Eye (tissue), 1 donor: ENCODE results near the gene TEKTIP1.

ENCODE experiments used
- DNase-seq: peaks from one replicate; pipeline ENCODE4 v3.0.0-alpha.2; 2015

TEKTIP1 gene

GRCh38 chr19:3586707-3587346 lies 47.9 kb downstream of the TEKTIP1 start:
- no peak for DNase-seq

DNA sequence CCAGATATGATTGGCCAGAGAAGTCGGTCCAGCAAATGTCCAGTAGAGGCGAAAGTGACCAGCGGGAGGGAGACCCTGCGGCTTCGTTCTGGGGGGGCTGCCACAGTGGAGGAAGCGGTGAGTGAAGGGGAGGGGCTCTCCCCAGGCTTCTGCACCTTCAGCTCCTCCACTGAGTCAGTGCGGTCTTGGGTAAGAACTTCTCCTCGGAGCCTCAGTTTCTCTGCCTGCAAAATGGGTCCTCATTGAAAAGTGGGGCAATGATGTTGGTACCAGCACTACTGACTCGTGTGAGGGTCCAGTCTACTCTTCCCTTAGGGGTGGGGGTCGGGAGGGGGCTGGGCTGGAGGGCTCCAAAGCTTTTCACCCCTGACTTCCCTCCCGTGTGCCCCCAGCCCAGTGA lies 50.5 kb downstream of the TEKTIP1 start:
- DNase-seq = no peak

- no peak for DNase-seq
These were observed 51.0 kb downstream of the TEKTIP1 start for GRCh38 chr19:3589949-3590348.

- no peak for DNase-seq
These were observed 52.2 kb downstream of the TEKTIP1 start for GRCh38 chr19:3590991-3591659.

GRCh38 chr19:3591876-3592613 lies 53.1 kb downstream of the TEKTIP1 start:
- DNase-seq = no peak

DNA sequence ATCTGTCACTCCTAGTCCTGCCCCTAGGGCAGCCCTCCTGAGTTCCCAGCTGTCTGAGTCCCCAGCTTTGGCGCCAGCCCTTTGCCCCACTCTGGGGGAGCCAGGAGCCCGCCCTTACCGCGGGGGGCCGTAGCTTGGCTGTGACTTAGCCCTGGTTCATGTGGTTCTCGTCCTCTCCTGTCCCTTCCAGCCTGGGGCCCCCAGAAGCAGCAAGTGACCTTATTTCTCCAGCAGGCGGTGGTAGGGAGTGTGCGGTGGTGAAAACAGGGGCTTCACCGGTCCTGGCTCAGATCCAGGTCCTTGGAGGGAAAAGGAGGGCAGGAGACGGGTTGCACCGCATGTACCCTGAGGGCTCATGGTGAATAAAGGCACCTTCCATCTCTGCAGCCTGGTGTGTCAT lies 54.2 kb downstream of the TEKTIP1 start:
- no peak for DNase-seq
